K562 (cell line): ENCODE data around the gene CMAS. TPM values are rescaled to one million over a fixed set of nuclear protein-coding genes. Genes with fewer than 3 reads are reported as not detected.

ENCODE experiments used
- BCOR ChIP-seq: fragments of 450-650 bp; IDR thresholded peaks from 2 replicates; pipeline ENCODE4 v1.6.1; 2016
- BRF1 ChIP-seq: IDR thresholded peaks from 3 replicates; pipeline ENCODE4 v1.6.1; 2011; ENCODE audit warnings: borderline replicate concordance, mild to moderate bottlenecking; ENCODE audit not compliant: insufficient read length; ENCODE audit errors: extremely low read depth
- CC2D1A ChIP-seq: fragments of 450-650 bp; IDR thresholded peaks from 2 replicates; pipeline ENCODE4 v1.6.1; 2017; ENCODE audit warnings: mild to moderate bottlenecking
- COPS2 ChIP-seq: fragments of 450-650 bp; conservative IDR thresholded peaks from 2 replicates; pipeline ENCODE4 v1.6.1; 2016; ENCODE audit warnings: mild to moderate bottlenecking, moderate library complexity
- CREB5 ChIP-seq: fragments of 250-450 bp; sonication (Bioruptor Pico); IDR thresholded peaks from 2 replicates; pipeline ENCODE4 v1.5.0; 2020; ENCODE audit warnings: mild to moderate bottlenecking
- E2F8 ChIP-seq: fragments of 450-650 bp; IDR thresholded peaks from 2 replicates; pipeline ENCODE4 v1.7.1; 2018; ENCODE audit warnings: mild to moderate bottlenecking, low read depth; ENCODE audit not compliant: partially characterized antibody
- GTF2A2 ChIP-seq: IDR thresholded peaks from 2 replicates; pipeline ENCODE4 v1.6.1; 2016; ENCODE audit warnings: mild to moderate bottlenecking, missing genetic modification characterization, missing compliant biosample characterization
- MNT ChIP-seq, 2 experiments: fragments of 450-650 bp; conservative IDR thresholded peaks; 2 replicates each; pipeline ENCODE4 v1.6.1; 2017; ENCODE audit warnings: mild to moderate bottlenecking in 2 of 2, moderate library complexity in 2 of 2
- POLR2B ChIP-seq: fragments of 450-650 bp; IDR thresholded peaks from 2 replicates; pipeline ENCODE4 v1.6.1; 2018; ENCODE audit warnings: low read depth; ENCODE audit not compliant: partially characterized antibody
- POLR2G ChIP-seq: fragments of 200-400 bp; formaldehyde crosslinking; IDR thresholded peaks from 2 replicates; pipeline ENCODE4 v1.6.1; 2017; ENCODE audit warnings: low read depth, mild to moderate bottlenecking, antibody characterized with exemption, low read length, moderate library complexity
- PTBP1 ChIP-seq: fragments of 200-400 bp; formaldehyde crosslinking; IDR thresholded peaks from 2 replicates; pipeline ENCODE4 v1.6.1; 2017; ENCODE audit warnings: low read depth, low read length
- PTRF ChIP-seq: fragments of 450-650 bp; IDR thresholded peaks from 2 replicates; pipeline ENCODE4 v1.6.1; 2016; ENCODE audit warnings: mild to moderate bottlenecking, missing genetic modification characterization, missing compliant biosample characterization
- RCOR1 ChIP-seq, 2 experiments: IDR thresholded peaks; 2 replicates each; pipeline ENCODE4 v1.6.1; 2012; ENCODE audit warnings: low read depth in 2 of 2, low read length in 2 of 2, borderline replicate concordance in 1 of 2, improper control_type of control experiment in 1 of 2
- ZBTB12 ChIP-seq: fragments of 250-450 bp; sonication (Bioruptor Pico); IDR thresholded peaks from 2 replicates; pipeline ENCODE4 v1.4.0; 2020
- ZNF165 ChIP-seq: fragments of 250-450 bp; sonication (Bioruptor Pico); IDR thresholded peaks from 2 replicates; pipeline ENCODE4 v1.4.0; 2020; ENCODE audit warnings: borderline replicate concordance
- ZNF398 ChIP-seq: fragments of 250-450 bp; sonication (Bioruptor Pico); IDR thresholded peaks from 2 replicates; pipeline ENCODE4 v1.8.0; 2021; ENCODE audit warnings: moderate library complexity, mild to moderate bottlenecking, inconsistent platforms
- ZNF561 ChIP-seq: fragments of 450-650 bp; formaldehyde crosslinking; conservative IDR thresholded peaks from 2 replicates; pipeline ENCODE4 v1.4.0; 2020; ENCODE audit warnings: mild to moderate bottlenecking, moderate library complexity
- ZNF699 ChIP-seq: fragments of 250-450 bp; sonication (Bioruptor Pico); IDR thresholded peaks from 2 replicates; pipeline ENCODE4 v1.8.0; 2021; ENCODE audit warnings: mild to moderate bottlenecking, moderate library complexity; ENCODE audit not compliant: insufficient replicate concordance
- polyA plus RNA-seq, 8 experiments: library from polyadenylated mRNA; depleted of rRNA in 4 of 8; stranded (reverse) in 5 of 8; unstranded in 3 of 8; fragments of >200 nt; fragmentation: Nextera tagmentation in 2 of 8; fragmentation: Illumina TruSeq in 1 of 8; extraction: Ambion mirVana in 2 of 8; extraction: Trizol in 1 of 8; gene quantifications; 2 replicates each; pipeline versions ENCODE4 v1.2.1 to v1.2.3, GENCODE V29; 2011 to 2014; ENCODE audit warnings: inconsistent platforms in 1 of 8, missing spikeins in 1 of 8
- total RNA-seq, 7 experiments: library from RNA; depleted of rRNA in 6 of 7; stranded (reverse); fragments of >200 nt in 6 of 7; fragmentation: Illumina TruSeq in 2 of 7; extraction: Trizol in 2 of 7; gene quantifications; 2 replicates each; pipeline versions ENCODE4 v1.2.1 to v1.2.3, GENCODE V29; 2011 to 2021; ENCODE audit warnings: low replicate concordance in 1 of 7

Gene CMAS
- total and polyA plus RNA-seq, 9 of the 15 experiments (the other 6 are each of a cell fraction or from before 2014, with no cell fraction given) = 29.7 to 108 (median 65.3) TPM

DNA sequence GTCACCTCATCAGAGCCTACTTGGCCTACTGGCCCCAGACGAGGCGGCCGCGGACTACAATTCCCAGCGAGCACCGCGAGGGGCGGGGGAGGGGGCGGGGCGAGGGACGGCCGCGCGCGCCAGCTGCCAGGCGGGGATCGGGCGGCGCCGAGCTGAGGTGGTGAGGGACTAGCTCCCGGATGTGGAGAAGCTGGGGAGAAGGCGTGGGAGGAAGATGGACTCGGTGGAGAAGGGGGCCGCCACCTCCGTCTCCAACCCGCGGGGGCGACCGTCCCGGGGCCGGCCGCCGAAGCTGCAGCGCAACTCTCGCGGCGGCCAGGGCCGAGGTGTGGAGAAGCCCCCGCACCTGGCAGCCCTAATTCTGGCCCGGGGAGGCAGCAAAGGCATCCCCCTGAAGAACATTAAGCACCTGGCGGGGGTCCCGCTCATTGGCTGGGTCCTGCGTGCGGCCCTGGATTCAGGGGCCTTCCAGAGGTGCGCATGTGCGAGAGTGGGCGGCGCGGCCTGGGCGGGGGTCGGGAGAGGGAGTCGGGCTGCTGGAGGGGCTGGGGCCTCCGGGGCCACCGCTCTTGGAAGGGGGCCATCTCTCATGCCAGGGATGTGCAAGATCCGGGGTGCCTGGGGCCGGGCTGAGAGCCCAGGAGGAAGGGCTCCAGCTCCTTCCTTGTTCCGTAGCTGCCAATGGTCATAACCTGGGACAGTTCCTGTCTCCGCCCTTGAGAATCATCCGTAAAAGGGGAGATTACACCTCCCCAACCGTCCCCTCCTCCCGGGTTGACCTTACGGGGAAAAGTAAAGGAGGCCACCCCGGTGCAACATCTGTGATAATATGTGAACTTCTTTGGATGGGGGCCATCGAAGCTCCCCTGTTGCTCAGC lies at the start of gene CMAS (continued):
- TF ChIP-seq RCOR1 (IDR thresholded peaks at IDR 0.05; ENCODE audit: borderline replicate concordance in 1 of 2, low read depth in 2 of 2, low read length in 2 of 2) (peak in 1 of 2 experiments; percentile 67; a peak in 2 of 4 replicates), ZNF165 (CRISPR knock-in tag) (no peak), CC2D1A (peak; percentile 49; the same call in 1 of the 2 replicates), POLR2B (peak; percentile 66), ZNF561 (no peak), PTBP1 (no peak), POLR2G (peak; percentile 88), ZNF699 (CRISPR knock-in tag) (no peak), BRF1 (no peak), BCOR (no peak; the same call in 1 of the 2 replicates), ZBTB12 (CRISPR knock-in tag) (no peak), PTRF (no peak), ZNF398 (no peak), CREB5 (CRISPR knock-in tag) (no peak), COPS2 (no peak), GTF2A2 (tag) (no peak), MNT (conservative IDR thresholded peaks at IDR 0.05) (peak in 1 of 2 experiments; percentile 56; a peak in 2 of 4 replicates), E2F8 (no peak)
